Endothelial cell (in vitro differentiated cells): Measurements from ENCODE around the gene GOLGA6L2. TPM values are rescaled to one million over a fixed set of nuclear protein-coding genes. Genes with fewer than 3 reads are reported as not detected.

Experiments used
- DNase-seq: peaks from one replicate; pipeline ENCODE4 v3.0.0; 2021; ENCODE audit warnings: low spot score
- H3K27ac Mint-ChIP-seq: one replicate; pipeline ENCODE4 v1.8.0; 2021; ENCODE audit warnings: mixed read lengths, inconsistent platforms; ENCODE audit not compliant: unreplicated experiment
- H3K27me3 Mint-ChIP-seq: one replicate; pipeline ENCODE4 v1.8.0; 2021; ENCODE audit warnings: mild to moderate bottlenecking, moderate library complexity, mixed read lengths, inconsistent platforms; ENCODE audit not compliant: unreplicated experiment
- H3K36me3 Mint-ChIP-seq: one replicate; pipeline ENCODE4 v1.8.0; 2021; ENCODE audit warnings: mild to moderate bottlenecking, low read depth, mixed read lengths, inconsistent platforms; ENCODE audit not compliant: unreplicated experiment
- H3K4me1 Mint-ChIP-seq: one replicate; pipeline ENCODE4 v1.8.0; 2021; ENCODE audit warnings: mild to moderate bottlenecking, mixed read lengths, inconsistent platforms; ENCODE audit not compliant: unreplicated experiment
- H3K4me3 Mint-ChIP-seq: one replicate; pipeline ENCODE4 v1.8.0; 2021; ENCODE audit warnings: mild to moderate bottlenecking, mixed read lengths, inconsistent platforms; ENCODE audit not compliant: unreplicated experiment
- H3K9me3 Mint-ChIP-seq: one replicate; pipeline ENCODE4 v1.8.0; 2021; ENCODE audit warnings: mixed read lengths, inconsistent platforms; ENCODE audit not compliant: unreplicated experiment
- CTCF ChIP-seq: fragments of 200-600 bp; sonication (generic); IDR thresholded peaks from one replicate; pipeline ENCODE4 v1.5.0; 2021; ENCODE audit warnings: antibody characterized with exemption; ENCODE audit not compliant: unreplicated experiment
- long read RNA-seq: library from polyadenylated mRNA; unstranded; transcript quantifications from one replicate; pipeline ENCODE4 v2.0.0, GENCODE V29; 2020; ENCODE audit not compliant: unreplicated experiment
- total RNA-seq: library from RNA; stranded (reverse); fragmentation: NEBNext Ultra II Directional; extraction: Animal tissue kit (Norgen Biotek cat#: 25700); gene quantifications from one replicate; pipeline ENCODE4 v1.2.1, GENCODE V29; 2021; ENCODE audit not compliant: unreplicated experiment

Gene GOLGA6L2, protein sequence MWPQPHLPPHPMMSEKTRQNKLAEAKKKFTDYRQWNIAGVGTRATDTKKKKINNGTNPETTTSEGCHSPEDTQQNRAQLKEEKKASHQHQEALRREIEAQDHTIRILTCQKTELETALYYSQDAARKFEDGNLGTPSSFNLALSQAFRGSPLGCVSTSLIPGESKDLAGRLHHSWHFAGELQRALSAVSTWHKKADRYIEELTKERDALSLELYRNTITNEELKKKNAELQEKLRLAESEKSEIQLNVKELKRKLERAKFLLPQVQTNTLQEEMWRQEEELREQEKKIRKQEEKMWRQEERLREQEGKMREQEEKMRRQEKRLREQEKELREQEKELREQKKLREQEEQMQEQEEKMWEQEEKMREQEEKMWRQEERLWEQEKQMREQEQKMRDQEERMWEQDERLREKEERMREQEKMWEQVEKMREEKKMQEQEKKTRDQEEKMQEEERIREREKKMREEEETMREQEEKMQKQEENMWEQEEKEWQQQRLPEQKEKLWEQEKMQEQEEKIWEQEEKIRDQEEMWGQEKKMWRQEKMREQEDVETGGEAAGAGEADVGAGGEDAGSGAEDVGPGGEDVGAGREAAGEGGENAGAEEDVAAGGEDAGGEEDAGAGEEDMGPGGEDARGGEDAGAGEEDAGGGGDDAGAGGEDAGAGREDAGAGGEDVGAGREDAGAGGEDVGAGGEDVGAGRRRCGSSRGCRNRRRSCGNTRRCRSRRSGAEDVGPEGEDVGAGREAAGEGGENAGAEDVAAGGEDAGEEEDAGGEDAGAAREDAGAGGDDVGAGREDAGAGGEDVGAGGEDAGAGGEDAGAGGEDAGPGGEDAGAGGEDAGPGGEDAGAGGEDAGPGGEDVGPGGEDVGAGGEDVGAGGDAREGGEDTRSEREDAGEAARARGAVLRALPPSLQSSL
- not detected for total RNA-seq
- long read RNA-seq = 0 reads

GRCh38 chr15:23447107-23447500 is at the start of gene GOLGA6L2:
TSS of gene GOLGA6L2 (minus strand) at chr15:23447243. CDS start at chr15:23447181, 62 bp downstream.
- TF ChIP-seq CTCF = no peak
- Mint-ChIP-seq H3K9me3 (no peaks in the 10 kb centered on the region), H3K27me3 (peaks cover 3% of the 10 kb centered on the region), H3K4me3 (no peak within 1 kb of the TSS), H3K36me3 (peaks cover 4% of the 10 kb centered on the region), H3K4me1 (no peaks in the 10 kb centered on the region), H3K27ac (no peak within 1 kb of the TSS)
- no peak for DNase-seq

DNA sequence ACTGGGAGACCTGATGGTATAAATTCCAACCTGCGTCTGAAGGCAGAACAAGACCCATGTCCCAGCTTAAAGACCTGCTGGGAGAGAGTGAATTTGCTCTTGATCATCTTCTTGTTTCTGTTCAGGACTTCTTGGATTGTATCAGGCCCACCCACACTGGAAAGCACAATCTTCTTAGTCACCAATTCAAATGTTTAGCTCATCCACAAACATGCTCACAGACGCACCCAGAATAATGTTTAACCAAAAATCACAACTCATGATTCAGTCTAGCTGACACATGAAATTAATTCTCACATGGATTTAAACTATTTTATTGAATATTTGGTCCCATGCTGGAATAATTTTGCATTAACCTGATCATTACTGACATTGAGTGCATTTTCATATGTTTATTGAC is 37.8 kb upstream of the GOLGA6L2 start:
- no peak for DNase-seq
- no peaks in the 10 kb centered on the region for H3K4me1 Mint-ChIP-seq
- H3K27me3 Mint-ChIP-seq = no peaks in the 10 kb centered on the region
- no peak overlapping the region for H3K27ac Mint-ChIP-seq
- H3K9me3 Mint-ChIP-seq = no peaks in the 10 kb centered on the region
- TF ChIP-seq CTCF = no peak
- H3K36me3 Mint-ChIP-seq = no peaks in the 10 kb centered on the region
- no peak overlapping the region for H3K4me3 Mint-ChIP-seq

GRCh38 chr15:23483821-23484299 is 36.8 kb upstream of the GOLGA6L2 start:
- no peak for TF ChIP-seq CTCF
- H3K4me1 Mint-ChIP-seq = no peaks in the 10 kb centered on the region
- no peak overlapping the region for H3K27ac Mint-ChIP-seq
- H3K36me3 Mint-ChIP-seq = no peaks in the 10 kb centered on the region
- no peaks in the 10 kb centered on the region for H3K27me3 Mint-ChIP-seq
- no peak for DNase-seq
- no peaks in the 10 kb centered on the region for H3K9me3 Mint-ChIP-seq
- no peak overlapping the region for H3K4me3 Mint-ChIP-seq

- no peaks in the 10 kb centered on the region for H3K4me1 Mint-ChIP-seq
- no peaks in the 10 kb centered on the region for H3K27me3 Mint-ChIP-seq
- H3K27ac Mint-ChIP-seq = no peak overlapping the region
- no peak overlapping the region for H3K4me3 Mint-ChIP-seq
- H3K9me3 Mint-ChIP-seq = no peaks in the 10 kb centered on the region
- no peak for TF ChIP-seq CTCF
- DNase-seq = no peak
- no peaks in the 10 kb centered on the region for H3K36me3 Mint-ChIP-seq
Observed at GRCh38 chr15:23482764-23483489, 35.9 kb upstream of the GOLGA6L2 start.
